ENCODE results near the gene ABAT.
"Not testable (repeated sequence)": the region's sequence is repeated elsewhere in the genome, so short reads cannot be mapped to it uniquely, and the experiment has no call there.

ABAT gene

DNA sequence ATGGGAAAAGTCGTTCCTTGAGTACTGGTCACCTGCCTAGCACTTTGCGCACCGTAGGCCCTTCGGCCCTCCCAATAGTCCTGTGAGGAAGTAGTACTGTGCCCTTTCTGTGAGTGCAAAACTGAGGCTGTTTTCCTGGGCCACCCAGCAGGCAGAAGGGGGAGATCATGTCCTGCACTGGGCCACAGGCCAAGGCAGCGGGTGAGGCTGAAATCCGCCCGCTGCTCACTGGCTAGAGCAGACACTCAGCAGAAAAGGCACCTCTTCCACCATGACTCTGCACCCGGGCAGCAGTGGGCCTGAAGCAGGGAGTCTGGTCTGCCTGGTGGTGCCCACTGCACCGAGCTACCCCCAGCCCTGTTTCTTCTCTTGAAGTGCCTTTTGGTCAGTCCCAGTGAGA, 32.7 kb upstream of the ABAT start:
- DNase-seq (ENCODE audit: low spot score in 2 of 2) (no peak), ATAC-seq (replicated peaks; ENCODE audit: extremely low read depth, poor library complexity, severe bottlenecking) (no peak)

DNA sequence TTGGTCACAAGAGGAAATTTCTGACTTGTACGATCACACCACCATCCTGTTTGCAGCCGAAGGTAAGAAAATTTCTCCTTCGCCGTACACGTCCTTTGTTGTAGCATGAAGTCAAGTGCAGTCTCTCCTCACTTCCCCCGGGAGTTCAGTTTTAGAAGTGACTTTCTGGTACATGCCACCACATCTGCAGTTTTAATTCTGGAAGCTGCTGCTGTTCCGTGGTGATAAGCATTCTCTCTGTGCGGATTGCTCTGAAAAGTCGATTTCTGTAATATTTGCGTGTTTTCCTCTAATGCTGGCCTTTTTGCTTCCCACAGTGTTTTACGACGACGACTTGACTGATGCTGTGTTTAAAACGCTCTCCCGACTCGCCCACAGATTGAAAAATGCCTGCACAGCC, 32.3 kb upstream of the ABAT start:
- no peak for ATAC-seq (replicated peaks; ENCODE audit: extremely low read depth, poor library complexity, severe bottlenecking)
- H3K4me3 Mint-ChIP-seq: no peak overlapping the region
- DNase-seq (ENCODE audit: low spot score in 2 of 2): no peak
- H3K4me1 Mint-ChIP-seq: peaks cover 23% of the 10 kb centered on the region
- no peak overlapping the region for H3K27ac Mint-ChIP-seq (ENCODE audit: low read depth)
- no peaks in the 10 kb centered on the region for H3K27me3 Mint-ChIP-seq
- H3K36me3 Mint-ChIP-seq (ENCODE audit: insufficient read depth): peaks cover 57% of the 10 kb centered on the region
- H3K9me3 Mint-ChIP-seq: no peaks in the 10 kb centered on the region

More for the DNA sequence above, 32.7 kb upstream of the ABAT start:
- Mint-ChIP-seq H3K4me3 (no peak overlapping the region), H3K36me3 (ENCODE audit: insufficient read depth) (peaks cover 56% of the 10 kb centered on the region), H3K27me3 (no peaks in the 10 kb centered on the region), H3K27ac (ENCODE audit: low read depth) (no peak overlapping the region), H3K9me3 (no peaks in the 10 kb centered on the region), H3K4me1 (peaks cover 23% of the 10 kb centered on the region)

DNA sequence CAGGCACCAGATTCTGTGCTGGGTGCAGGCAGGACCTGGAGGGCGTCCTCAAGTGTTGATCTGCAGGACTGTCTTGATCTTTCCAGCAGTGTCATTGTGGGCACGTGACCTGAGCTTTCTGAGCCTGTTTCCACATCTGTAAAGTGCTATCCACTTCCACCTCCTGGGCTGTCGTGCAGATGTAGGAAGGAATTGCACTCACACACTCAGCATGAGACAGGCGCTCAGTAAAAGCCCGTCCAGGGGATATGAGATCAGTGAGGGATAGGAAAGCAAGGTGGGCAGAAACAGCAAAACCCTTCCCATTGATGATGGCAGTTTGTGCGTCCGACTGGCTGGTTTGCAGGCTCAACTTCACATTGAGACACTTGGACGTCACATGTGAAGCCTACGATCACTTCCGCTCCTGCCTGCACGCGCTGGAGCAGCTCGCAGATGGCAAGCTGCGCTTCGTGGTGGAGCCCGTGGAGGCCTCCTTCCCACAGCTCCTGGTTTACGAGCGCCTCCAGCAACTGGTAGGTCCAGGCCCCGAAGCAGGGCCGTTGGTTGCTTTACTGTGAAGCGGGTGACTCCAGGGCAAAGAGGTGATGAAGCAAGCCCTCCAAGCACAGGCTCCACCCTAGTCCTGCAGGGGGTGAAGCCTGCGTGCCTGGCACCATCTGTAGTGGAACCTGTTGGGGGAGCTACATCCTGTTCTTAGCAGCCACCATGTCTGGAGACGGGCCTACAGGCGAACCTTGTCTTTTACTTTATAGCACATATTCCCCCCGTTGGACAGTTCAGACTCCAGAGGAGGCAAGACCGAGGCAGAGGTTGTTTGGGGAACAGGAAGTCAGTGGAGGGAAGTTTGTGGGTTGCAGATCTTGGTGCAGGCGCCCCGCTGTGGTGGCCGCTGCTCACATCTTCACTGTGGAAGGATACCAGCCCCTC, 29.9 kb upstream of the ABAT start:
- H3K4me1 Mint-ChIP-seq: peaks cover 23% of the 10 kb centered on the region
- peaks cover 53% of the 10 kb centered on the region for H3K36me3 Mint-ChIP-seq (ENCODE audit: insufficient read depth)
- ATAC-seq (replicated peaks; ENCODE audit: extremely low read depth, poor library complexity, severe bottlenecking) (peak; percentile 60), DNase-seq (ENCODE audit: low spot score in 2 of 2) (no peak)
- no peaks in the 10 kb centered on the region for H3K9me3 Mint-ChIP-seq
- no peaks in the 10 kb centered on the region for H3K27me3 Mint-ChIP-seq
- no peak overlapping the region for H3K4me3 Mint-ChIP-seq
- H3K27ac Mint-ChIP-seq (ENCODE audit: low read depth): peak overlapping the region; percentile 35

DNA sequence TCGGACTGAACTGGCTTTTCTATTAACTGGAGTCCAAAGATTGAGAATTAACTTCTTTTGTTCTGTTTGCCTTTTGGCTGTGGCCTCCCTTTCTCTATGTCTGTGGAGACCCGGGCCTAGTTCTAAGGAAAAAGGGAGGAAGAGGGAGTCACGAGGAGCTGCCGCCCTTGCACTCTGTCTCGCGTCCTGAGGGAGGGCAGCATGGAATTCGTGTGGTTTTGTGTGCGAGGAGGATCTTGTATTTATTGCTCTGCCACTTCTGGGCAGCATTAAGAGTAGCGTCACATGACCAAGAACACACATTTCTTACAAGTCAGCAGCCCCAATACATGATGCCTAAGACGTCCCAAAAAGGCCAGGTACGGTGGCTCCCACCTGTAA, 29.3 kb upstream of the ABAT start:
- peak overlapping the region; percentile 35 for H3K27ac Mint-ChIP-seq (ENCODE audit: low read depth)
- H3K27me3 Mint-ChIP-seq: no peaks in the 10 kb centered on the region
- H3K4me3 Mint-ChIP-seq: no peak overlapping the region
- DNase-seq (ENCODE audit: low spot score in 2 of 2): no peak
- no peak for ATAC-seq (replicated peaks; ENCODE audit: extremely low read depth, poor library complexity, severe bottlenecking)
- H3K4me1 Mint-ChIP-seq: peaks cover 23% of the 10 kb centered on the region
- H3K9me3 Mint-ChIP-seq: no peaks in the 10 kb centered on the region
- H3K36me3 Mint-ChIP-seq (ENCODE audit: insufficient read depth): peaks cover 53% of the 10 kb centered on the region

DNA sequence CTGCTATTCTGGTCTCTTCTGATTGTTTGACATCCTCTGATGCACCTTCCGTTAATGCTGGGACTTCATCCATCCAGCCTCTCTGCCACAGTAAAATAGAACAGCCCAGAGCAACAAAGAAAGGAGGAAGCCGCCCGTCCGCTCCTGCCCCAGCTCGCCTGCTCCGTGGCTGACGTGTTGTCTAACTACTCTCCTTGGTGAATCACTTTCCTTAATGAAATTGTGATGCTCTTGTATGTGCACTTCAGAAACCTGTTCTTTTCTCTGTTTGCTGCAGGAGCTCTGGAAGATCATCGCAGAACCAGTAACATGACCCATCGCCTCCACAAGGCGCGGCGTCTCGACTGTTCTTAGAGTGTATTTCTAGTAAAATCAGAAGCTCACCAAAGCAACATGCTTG, 28.6 kb upstream of the ABAT start:
- H3K27ac Mint-ChIP-seq (ENCODE audit: low read depth): no peak overlapping the region
- H3K36me3 Mint-ChIP-seq (ENCODE audit: insufficient read depth): peaks cover 52% of the 10 kb centered on the region
- DNase-seq (ENCODE audit: low spot score in 2 of 2) (no peak), ATAC-seq (replicated peaks; ENCODE audit: extremely low read depth, poor library complexity, severe bottlenecking) (no peak)
- H3K4me1 Mint-ChIP-seq: peaks cover 23% of the 10 kb centered on the region
- H3K27me3 Mint-ChIP-seq: no peaks in the 10 kb centered on the region
- H3K4me3 Mint-ChIP-seq: no peak overlapping the region
- no peaks in the 10 kb centered on the region for H3K9me3 Mint-ChIP-seq

DNA sequence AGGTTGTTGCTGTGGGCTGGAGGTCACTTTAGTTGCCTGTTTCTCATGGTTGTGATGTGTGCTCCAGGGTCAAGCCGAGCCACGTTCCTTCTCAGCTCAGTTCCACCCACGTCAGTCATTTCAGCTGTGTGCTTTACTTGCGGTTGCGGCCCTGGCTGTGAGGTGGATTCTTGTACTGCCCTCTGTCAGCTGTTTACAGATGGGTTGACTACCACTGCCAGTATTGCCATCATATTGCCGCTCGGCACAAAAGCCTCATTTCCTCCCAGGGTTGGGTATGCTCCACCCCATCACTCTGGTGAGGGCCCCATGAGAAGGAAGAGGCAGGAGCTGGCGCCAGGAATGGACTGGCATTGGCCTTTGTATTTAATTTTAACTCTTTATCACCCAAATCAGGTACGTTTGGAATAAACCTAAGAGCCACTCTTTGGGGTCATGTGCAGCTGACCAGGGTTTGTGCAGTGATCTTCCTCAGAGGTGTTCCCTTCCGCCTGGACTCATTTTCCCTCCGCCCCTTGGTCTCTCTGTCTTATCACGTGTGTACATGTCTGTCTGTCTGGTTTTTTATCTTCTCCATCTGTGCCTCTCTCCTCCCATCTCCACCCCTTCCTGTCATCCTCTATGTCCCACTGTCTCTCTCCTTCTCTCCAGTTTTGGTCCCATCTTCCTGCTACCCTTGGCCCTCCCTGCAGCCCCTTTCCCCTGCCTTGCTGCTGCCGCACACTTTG, 27.9 kb upstream of the ABAT start:
- Mint-ChIP-seq H3K36me3 (ENCODE audit: insufficient read depth) (peaks cover 47% of the 10 kb centered on the region), H3K27me3 (no peaks in the 10 kb centered on the region), H3K27ac (ENCODE audit: low read depth) (no peak overlapping the region), H3K4me3 (no peak overlapping the region), H3K9me3 (no peaks in the 10 kb centered on the region), H3K4me1 (peaks cover 23% of the 10 kb centered on the region)
- DNase-seq (ENCODE audit: low spot score in 2 of 2): no peak
- ATAC-seq (replicated peaks; ENCODE audit: extremely low read depth, poor library complexity, severe bottlenecking): no peak

DNA sequence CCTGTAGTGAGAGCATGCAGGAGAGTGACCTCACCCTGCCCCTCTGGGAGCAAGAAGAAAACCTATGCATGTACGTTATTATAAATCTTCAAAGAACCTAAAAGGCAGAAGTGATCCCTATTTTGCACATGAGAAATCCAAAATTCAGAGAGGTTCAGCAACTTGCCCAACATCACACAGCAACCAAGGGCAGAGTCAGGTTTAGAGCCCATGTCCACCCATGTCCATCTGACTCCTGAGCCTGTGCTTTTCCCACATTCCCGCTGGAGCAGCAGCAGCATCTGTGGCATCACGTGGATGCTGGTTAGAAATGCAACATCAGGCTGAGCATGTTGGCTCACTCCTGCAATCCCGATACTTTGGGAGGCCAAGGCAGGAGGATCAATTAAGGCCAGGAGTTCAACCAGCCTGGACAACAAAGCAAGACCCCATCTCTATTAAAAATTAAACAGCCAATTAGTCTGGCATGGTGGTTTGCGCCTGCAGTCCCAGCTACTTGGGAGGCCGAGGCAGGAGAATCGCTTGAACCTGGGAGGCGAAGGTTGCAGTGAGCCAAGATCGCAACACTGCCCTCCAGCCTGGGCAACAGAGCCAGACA, 26.6 kb upstream of the ABAT start:
- no peak for ATAC-seq (replicated peaks; ENCODE audit: extremely low read depth, poor library complexity, severe bottlenecking)
- Mint-ChIP-seq H3K4me1 (peaks cover 17% of the 10 kb centered on the region), H3K27ac (ENCODE audit: low read depth) (no peak overlapping the region), H3K27me3 (no peaks in the 10 kb centered on the region), H3K9me3 (no peaks in the 10 kb centered on the region), H3K4me3 (no peak overlapping the region), H3K36me3 (ENCODE audit: insufficient read depth) (peaks cover 39% of the 10 kb centered on the region)
- DNase-seq (ENCODE audit: low spot score in 2 of 2): no peak

DNA sequence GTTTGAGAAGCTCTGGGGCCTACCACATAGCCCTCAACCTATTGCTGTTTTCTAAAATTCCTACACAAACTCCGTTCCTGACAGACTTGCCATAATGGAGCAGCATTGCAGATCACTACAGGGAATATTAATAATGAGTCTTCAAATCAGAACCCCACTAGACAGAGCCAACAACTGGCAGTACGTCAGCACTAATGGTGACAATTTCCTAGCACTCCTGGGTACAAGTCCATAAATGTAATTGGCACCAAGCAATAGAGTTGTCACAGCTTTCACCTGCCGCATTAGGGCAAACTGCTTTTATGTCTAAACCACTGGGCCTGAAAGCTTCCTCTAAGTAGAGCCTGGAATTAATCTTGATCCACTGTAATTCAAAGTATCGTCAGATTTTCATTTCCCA, 25.5 kb upstream of the ABAT start:
- DNase-seq (ENCODE audit: low spot score in 2 of 2) (no peak), ATAC-seq (replicated peaks; ENCODE audit: extremely low read depth, poor library complexity, severe bottlenecking) (no peak)
- peaks cover 17% of the 10 kb centered on the region for H3K4me1 Mint-ChIP-seq
- H3K27me3 Mint-ChIP-seq: no peaks in the 10 kb centered on the region
- H3K36me3 Mint-ChIP-seq (ENCODE audit: insufficient read depth): peaks cover 29% of the 10 kb centered on the region
- no peak overlapping the region for H3K4me3 Mint-ChIP-seq
- H3K27ac Mint-ChIP-seq (ENCODE audit: low read depth): no peak overlapping the region
- H3K9me3 Mint-ChIP-seq: no peaks in the 10 kb centered on the region

DNA sequence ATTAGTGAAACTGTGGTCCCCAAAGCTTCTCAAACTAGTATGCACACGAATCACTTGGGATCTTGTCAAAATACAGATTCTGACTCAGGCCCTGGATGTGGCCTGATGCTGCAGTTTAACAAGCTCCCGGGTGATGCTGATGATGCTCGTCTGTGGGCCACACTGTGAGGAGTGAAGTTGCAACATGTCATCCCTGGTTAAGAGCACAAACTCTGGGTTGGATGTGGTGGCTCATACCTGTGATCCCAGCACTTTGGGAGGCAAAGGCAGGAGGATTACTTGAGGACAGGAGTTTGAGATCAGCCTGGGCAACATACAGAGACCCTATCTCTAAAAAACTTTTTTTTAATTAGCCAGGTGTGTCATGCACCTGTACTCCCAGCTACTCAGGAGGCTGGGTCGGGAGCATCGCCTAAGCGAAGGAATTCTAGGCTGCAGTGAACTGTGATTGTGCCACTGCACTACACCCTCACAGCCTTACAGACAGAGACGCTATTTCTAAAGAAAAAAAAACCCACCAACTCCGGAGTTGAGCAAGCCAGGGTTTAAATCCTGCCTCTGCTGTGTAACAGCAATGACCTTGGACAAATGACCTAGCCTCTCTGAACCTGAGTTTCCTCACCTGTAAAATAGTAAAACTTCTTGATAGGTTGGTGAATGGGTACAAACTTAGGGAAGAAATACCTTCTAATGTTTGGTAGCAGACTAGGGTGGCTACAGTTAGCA, 24.4 kb upstream of the ABAT start:
- H3K27ac Mint-ChIP-seq (ENCODE audit: low read depth): no peak overlapping the region
- H3K4me3 Mint-ChIP-seq: no peak overlapping the region
- no peak for ATAC-seq (replicated peaks; ENCODE audit: extremely low read depth, poor library complexity, severe bottlenecking)

DNA sequence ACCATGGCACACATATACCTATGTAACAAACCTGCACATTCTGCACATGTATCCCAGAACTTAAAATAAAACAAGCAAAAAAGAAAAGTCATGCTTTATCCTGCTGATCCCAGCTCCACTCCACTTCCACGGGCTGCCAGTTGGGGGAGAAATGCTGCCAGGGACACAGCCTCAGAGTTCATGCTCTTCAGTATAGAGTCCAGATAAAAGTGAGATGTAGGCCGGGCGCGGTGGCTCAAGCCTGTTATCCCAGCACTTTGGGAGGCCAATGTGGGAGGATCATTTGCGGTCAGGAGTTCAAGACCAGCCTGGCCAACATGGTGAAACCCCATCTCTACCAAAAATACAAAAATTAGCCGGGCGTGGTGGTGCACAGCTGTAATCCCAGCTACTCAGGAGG, 22.5 kb upstream of the ABAT start:
- not testable (repeated sequence) for DNase-seq (ENCODE audit: low spot score in 2 of 2); H3K27me3 Mint-ChIP-seq; ATAC-seq (replicated peaks; ENCODE audit: extremely low read depth, poor library complexity, severe bottlenecking); H3K4me1 Mint-ChIP-seq; H3K27ac Mint-ChIP-seq (ENCODE audit: low read depth); H3K4me3 Mint-ChIP-seq; H3K9me3 Mint-ChIP-seq
- peaks cover 10% of the 10 kb centered on the region for H3K36me3 Mint-ChIP-seq (ENCODE audit: insufficient read depth)

More for the DNA sequence above, 24.4 kb upstream of the ABAT start:
- Mint-ChIP-seq H3K27me3 (no peaks in the 10 kb centered on the region), H3K4me1 (peaks cover 7% of the 10 kb centered on the region), H3K36me3 (ENCODE audit: insufficient read depth) (peaks cover 20% of the 10 kb centered on the region), H3K9me3 (no peaks in the 10 kb centered on the region)
- DNase-seq (ENCODE audit: low spot score in 2 of 2): no peak

DNA sequence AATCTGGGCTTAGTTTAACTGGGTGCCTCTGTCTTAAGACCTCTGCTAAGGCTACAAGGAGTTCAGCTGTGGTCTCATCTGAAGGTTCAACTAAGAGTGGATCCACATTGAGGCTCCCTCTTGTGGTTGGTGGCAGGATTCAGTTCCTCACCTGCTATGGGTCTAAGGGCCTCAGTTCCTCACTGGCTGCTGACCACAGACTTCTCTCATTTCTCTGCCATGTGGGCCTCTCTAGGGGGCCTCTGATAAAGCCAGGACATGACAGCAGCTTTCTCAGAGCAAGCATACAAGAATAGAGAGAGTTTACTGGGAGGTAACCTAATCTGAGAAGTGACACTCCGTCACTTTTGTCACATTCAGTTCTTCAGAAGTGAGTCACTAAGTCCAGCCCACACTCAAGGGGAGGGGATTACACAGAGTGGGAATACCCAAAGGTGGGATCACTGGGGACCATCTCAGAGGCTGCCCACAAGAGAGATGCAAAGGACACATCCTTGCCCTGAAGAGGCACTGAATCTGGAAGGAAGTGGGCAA, 19.2 kb upstream of the ABAT start:
- H3K4me1 Mint-ChIP-seq: no peaks in the 10 kb centered on the region
- DNase-seq (ENCODE audit: low spot score in 2 of 2) (no peak), ATAC-seq (replicated peaks; ENCODE audit: extremely low read depth, poor library complexity, severe bottlenecking) (no peak)
- no peaks in the 10 kb centered on the region for H3K36me3 Mint-ChIP-seq (ENCODE audit: insufficient read depth)
- peak overlapping the region; percentile 41 for H3K27ac Mint-ChIP-seq (ENCODE audit: low read depth)
- H3K27me3 Mint-ChIP-seq: no peaks in the 10 kb centered on the region
- no peak overlapping the region for H3K4me3 Mint-ChIP-seq
- H3K9me3 Mint-ChIP-seq: no peaks in the 10 kb centered on the region

DNA sequence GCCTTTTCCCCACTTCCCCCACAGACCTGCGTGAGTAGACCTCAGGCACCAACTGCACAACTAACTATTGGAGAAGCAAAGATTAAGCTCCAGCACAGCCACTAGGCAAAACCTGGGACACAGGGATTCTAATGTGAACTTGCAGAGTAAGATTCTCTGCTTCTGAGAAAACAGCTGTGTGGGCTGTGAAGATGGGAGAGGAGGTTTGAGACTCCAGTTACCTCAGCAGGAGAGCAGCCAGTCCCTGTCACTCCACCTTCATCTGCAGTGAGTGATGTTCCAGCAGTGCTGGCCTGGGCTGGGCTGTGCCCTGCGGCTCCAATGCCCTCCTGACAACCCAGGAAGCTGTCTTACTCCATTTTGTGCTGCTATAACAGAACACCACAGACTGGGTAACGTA, 18.0 kb upstream of the ABAT start:
- ATAC-seq (replicated peaks; ENCODE audit: extremely low read depth, poor library complexity, severe bottlenecking) (no peak), DNase-seq (ENCODE audit: low spot score in 2 of 2) (no peak)
- Mint-ChIP-seq H3K4me1 (no peaks in the 10 kb centered on the region), H3K36me3 (ENCODE audit: insufficient read depth) (no peaks in the 10 kb centered on the region), H3K4me3 (no peak overlapping the region), H3K27me3 (no peaks in the 10 kb centered on the region), H3K27ac (ENCODE audit: low read depth) (no peak overlapping the region), H3K9me3 (no peaks in the 10 kb centered on the region)
